ENCODE results near the gene CUL2.
"Not testable (repeated sequence)": the region's sequence is repeated elsewhere in the genome, so short reads cannot be mapped to it uniquely, and the experiment has no call there.

GRCh38 chr10:35045275-35045674 lies 44.9 kb downstream of the CUL2 start:
- not testable (repeated sequence) for TF ChIP-seq EZH2 (IDR thresholded peaks at IDR 0.05); POLR2AphosphoS5 (IDR thresholded peaks at IDR 0.05; ENCODE audit: borderline replicate concordance, low read depth, low read length)

Measured in SK-N-MC (cell line).